Measurements from ENCODE around the gene ASPA.
"Not testable (repeated sequence)": the region's sequence is repeated elsewhere in the genome, so short reads cannot be mapped to it uniquely, and the experiment has no call there.

Gene ASPA

DNA sequence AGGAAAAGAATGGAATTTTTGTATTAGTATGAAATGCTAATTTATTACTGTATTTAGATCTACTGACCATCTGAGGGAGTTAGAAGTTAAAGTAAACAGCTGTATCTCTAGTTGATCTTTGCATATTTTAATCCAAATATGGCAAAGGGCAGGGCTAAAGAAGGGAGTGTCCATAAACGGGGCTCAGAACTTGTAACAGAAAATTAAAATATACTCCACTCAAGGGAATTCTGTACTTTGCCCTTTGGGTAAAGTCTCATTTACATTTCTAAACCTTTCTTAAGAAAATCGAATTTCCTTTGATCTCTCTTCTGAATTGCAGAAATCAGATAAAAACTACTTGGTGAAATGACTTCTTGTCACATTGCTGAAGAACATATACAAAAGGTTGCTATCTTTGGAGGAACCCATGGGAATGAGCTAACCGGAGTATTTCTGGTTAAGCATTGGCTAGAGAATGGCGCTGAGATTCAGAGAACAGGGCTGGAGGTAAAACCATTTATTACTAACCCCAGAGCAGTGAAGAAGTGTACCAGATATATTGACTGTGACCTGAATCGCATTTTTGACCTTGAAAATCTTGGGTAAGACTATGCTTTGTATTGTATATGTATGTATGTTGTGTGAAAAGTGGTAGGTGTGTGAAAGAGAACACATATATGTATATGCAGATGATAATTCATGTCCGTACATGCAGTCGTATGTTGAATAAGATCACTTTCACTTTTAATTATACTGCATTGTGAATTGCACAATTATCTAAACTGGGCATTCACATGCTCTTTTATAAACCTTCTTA lies at the start of gene ASPA:
Gene ASPA (plus strand): TSS at position 186 of the 799 bp plus-strand sequence. CDS start 163 bp downstream, at position 349.
- DNase-seq: no peak

DNA sequence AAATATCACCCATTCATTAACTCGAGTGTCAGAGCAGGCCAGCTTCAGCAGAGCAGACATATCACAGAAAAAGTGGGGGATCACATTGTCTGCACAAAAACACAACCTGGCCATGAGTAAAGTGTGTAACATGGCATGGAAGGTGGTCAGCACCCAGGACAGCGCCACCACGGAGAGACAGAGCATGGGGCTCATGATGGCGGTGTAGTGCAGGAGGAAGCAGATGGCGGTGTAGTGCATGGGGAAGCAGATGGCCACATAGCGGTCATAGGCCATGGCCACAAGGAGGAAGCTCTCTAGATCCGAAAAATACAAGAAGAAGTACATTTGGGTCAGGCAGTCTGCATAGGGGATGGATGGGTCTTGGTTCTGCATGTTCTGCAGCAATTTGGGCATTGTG lies 42.6 kb upstream of the ASPA start:
- DNase-seq: not testable (repeated sequence)

GRCh38 chr17:3433741-3434140 lies 42.1 kb upstream of the ASPA start, which contains the start of gene OR1E2:
OR1E2 (minus strand) TSS chr17:3433841; CDS start chr17:3433841, 0 bp downstream.
- DNase-seq: no peak

DNA sequence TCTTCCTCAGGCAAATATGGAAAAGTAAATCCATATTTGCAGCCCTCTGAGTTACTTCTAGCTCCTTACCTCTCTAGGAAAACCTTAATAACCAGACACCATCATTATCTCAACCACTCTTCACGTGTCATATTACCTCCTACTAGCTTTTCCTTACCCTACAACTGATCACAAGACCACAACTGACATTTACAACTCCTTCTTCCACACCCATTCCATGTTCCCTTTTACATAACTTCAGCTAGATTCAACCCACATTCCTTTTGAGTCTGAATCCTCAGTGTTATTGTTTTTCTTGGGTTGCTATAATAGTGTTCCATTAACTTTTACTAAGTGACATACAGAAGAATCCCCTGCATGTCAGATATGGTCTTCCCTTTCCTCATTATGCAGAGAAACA lies 37.4 kb upstream of the ASPA start:
- no peak for DNase-seq

- DNase-seq: no peak
Observed at GRCh38 chr17:3440451-3440850, 35.3 kb upstream of the ASPA start.

DNA sequence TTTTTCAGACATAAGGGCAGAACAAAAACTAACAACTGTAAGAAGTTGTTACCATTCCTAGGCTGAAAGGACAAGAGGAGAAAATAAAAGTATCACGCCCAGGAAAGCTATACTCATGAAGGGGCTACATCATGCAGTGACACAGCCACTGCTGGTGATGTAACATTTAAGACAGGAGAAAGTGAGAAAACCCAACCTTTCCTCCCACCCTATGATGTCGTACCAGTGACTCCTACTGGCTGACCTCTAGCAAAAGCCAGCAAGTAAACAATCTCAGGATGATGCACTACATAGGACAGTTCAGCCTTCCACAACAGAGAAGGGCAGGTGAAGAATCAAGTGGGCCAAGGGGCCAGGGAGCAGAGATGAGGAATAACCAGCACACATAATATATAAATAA lies 28.2 kb upstream of the ASPA start:
- no peak for DNase-seq

DNA sequence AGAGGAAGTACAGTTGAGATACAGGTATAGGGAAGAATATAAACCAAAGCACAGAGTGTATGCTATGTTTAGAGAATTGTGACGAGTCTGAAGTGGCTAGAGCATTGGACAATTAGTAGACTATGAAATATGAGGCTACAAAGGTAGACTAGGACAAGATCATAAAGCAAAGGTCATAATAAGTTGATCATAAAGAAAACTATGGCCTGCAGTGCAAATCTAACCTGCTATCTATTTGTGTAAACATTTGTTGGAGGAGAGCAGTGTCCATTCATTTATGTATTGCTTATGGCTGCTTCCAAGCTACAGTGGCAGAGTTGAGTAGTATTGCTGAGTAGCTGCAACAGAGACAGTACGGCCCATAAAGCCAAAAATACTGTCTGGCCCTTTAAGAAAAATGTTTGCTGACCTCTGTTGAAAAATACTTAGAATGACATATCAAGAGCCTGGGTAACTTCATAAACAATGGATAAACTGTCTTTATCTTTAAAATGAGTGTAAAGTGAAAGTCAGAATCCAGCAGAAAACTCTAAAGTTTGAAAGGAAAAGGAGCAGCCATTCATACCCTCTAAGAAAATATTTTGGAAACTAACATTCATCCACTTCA lies 27.6 kb upstream of the ASPA start:
- no peak for DNase-seq

DNA sequence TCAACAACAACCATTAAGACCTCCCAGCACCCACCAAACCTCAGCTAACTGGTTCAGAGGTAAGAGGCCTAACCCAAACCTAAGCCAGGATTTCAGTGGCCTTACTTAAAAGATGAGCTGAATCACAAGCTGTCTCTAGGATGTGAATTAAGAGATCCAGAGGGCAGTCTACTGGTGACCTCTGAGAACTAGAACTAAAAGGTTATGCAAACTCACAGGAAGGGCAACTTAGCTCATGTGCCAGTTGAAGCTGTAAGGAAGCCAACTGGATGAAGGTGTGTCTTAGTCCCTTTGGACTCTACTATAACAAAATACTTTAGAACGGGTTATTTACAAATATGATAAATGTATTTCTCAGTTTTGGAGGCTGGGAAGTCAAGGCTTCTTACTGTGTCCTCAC lies 9.4 kb upstream of the ASPA start:
- not testable (repeated sequence) for DNase-seq

GRCh38 chr17:3469529-3469928 lies 6.3 kb upstream of the ASPA start:
- DNase-seq: no peak

DNA sequence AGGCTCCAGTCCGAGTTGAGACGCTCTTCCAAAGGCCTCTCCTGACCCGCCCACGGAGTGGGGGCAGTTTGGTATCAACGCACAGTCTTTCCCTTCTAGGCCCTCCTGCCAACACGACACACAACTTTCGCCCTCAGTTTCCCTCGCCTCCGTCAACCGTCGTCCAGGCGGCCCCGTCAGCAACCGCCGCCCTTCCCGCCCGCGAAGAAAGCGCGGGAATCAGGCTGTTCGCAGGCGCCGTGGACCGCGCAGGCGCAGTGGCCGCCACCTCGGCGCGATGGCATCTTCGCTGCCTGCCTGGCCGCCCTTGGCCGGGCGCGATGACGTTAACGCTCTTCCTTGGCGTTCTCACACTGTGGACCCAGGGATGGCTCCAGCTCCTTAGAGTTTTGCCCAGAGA lies 4.2 kb upstream of the ASPA start, which contains the start of gene SPATA22:
Gene SPATA22 (minus strand): TSS at position 221 of the 400 bp plus-strand sequence. CDS start 2,494 bp downstream, outside the sequence.
- DNase-seq: no peak

GRCh38 chr17:3472137-3472536 lies 3.7 kb upstream of the ASPA start:
- DNase-seq: no peak

DNA sequence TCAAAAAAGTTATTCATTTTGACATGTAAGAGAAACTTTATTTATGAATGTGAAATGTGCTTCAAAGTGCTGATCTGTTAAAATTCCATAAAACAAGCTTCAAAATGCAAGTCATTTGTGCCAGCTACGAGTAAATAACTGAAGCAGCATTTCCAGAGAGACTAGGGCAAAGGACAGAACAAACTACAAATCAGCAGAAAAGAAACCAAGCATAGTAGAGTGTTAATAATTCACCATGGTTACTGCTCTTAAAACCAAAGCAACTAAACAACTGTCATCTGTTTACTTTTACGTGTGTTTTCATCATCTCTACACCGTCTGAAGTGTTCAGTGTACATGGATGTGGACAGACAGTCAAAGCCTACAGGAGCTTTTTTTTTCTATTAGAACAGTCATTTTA lies 1.6 kb upstream of the ASPA start:
- DNase-seq: no peak

DNA sequence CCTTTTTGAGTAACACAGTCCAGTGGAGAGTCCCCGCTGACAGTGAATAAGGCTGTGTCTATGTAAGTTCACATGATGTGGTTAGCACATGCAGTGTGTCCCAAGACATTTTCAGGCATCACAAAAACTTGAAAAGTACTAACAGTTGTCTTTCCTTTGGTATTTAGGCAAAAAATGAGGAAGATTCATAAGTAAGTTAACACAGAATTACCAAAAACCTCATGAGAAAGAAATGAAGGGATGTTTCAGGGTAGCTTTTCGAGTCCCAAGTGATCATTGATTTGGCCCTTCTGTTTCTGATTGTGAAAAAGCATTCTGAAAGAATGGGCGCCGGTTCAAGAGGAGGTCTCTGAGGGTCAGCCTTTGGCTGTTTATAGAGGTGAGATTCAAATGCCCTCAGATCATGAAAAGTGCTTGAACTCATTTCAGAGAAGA lies 529 bp upstream of the ASPA start:
- no peak for DNase-seq

DNA sequence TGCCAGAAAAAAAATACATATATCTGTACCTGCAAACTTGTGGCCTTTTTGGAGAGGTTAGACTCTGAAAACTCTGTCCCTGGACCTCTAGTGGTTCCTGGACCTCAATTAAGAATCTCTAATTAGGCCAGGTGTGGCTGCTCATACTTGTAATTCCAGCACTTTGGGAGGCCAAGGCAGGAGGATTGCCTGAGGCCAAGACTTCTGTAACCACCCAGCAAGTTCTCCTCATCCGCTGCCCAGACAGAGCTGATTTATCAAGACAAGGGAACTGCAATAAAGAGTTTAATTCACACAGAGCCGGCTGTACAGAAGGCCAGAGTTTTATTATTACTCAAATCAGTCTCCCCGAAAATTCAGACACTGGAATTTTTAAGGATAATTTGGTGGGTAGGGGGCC lies 4.2 kb downstream of the ASPA start:
- DNase-seq: no peak

DNA sequence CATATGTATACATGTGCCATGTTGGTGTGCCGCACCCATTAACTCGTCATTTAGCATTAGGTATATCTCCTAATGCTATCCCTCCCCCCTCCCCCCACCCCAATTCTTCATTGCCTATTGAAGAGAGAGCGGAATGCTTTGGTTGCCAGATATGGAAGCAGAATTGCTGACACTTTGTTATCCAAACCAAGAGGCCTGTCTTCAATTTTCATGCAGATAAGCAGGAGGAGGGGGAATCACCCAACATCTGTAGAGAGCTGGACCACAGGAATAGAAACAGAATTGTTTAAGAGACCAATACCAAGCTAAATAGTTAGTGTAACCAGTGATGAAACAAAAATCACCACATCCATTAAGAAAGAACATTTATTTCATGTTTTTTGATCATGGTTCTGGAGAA lies 7.1 kb downstream of the ASPA start:
- DNase-seq: no peak

DNA sequence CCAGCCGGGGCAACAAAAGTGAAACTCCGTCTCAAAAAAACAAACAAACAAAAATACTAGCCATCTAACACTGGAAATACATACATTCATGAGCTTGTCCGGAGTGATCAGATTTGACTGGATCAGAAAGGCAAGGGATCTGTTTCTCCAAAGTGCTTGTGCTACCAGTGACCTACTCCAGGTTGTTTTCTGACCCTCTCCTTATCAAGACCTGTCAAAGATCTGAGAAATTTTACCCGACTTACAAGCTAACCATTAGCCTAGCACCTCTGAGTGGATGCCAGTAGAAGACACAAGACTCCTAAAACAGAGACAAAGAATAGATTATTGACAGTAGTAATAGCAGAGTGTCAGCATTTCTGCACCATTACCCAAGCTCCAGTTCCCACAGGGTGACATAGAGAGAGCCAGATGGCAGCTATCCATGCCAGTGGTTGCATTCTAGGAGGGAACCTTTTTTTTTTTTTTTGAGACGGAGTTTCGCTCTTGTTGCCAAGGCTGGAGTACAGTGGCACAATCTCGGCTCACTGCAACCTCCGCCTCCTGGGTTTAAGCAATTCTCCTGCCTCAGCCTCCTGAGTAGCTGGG lies 9.8 kb downstream of the ASPA start:
- no peak for DNase-seq

- no peak for DNase-seq
Observed at GRCh38 chr17:3497101-3497500, 21.3 kb downstream of the ASPA start.

DNA sequence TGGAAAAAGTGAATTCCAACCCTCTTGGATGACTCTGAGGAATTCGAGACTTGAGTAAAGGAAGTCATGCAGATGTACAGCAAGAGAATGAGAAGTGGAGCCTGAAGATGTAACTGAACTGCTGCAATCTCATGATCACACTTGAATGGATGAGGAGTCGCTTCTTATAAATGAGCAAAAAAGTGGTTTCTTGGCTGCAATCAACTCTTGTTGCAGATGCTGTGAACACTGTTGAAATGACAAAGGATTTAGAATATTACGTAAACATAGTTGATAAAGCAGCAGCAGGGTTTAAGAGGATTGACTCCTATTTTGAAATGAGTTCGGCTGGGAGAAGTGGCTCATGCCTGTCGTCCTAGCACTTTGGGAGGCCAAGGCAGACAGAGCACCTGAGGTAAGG lies 25.5 kb downstream of the ASPA start:
- DNase-seq: no peak

- no peak for DNase-seq
Observed at GRCh38 chr17:3502466-3502865, 26.7 kb downstream of the ASPA start.

GRCh38 chr17:3503285-3503684 lies 27.5 kb downstream of the ASPA start:
- no peak for DNase-seq

DNA sequence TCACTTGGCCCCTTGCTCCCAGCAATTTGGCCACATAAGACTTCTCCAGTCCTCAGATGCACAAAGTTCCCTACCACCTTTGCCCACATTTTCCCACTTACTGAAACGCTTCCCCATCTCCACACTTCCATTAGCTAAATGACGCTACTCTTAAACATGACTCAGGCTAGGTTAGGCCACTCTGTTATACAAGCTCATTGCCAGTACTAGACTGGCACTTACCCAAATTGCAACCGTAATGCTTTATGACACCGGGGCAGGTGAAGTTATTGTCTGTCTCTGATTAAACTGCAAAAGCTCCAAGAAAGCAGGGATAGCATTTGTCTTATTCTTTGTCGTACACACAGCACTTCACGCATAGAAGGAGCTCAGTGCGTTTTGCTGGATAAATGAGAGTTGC lies 29.2 kb downstream of the ASPA start:
- DNase-seq: no peak

GRCh38 chr17:3506054-3506453 lies 30.3 kb downstream of the ASPA start:
- no peak for DNase-seq

GRCh38 chr17:3507071-3507470 lies 31.3 kb downstream of the ASPA start:
- no peak for DNase-seq

GRCh38 chr17:3507869-3508268 lies 32.1 kb downstream of the ASPA start:
- no peak for DNase-seq

Data from activated CD8-positive, alpha-beta memory T cell treated with anti-CD3 and anti-CD28 coated beads, Interleukin-2, amount 50 U/mL, for 4 hours (primary cell).